Endothelial cell of umbilical vein (primary cell): ENCODE data around the gene SLC25A26. TPM values are rescaled to one million over a fixed set of nuclear protein-coding genes. Genes with fewer than 3 reads are reported as not detected.

ENCODE experiments used
- BruUV-seq: library from RNA; stranded (reverse); fragments of 400-500 nt; replicated peaks from 2 replicates; lab custom pipeline; 2021; lab: Mats Ljungman, UMichigan
- CTCF ChIA-PET: fragments of 300-600, 350-600 bp; sonication (Branson Sonifier 250); formaldehyde crosslinking; loops from one replicate; lab custom pipeline; 2021; ENCODE audit warnings: antibody characterized with exemption, inconsistent platforms; lab: Charles Lee
- POLR2A ChIA-PET: fragments of 300-600, 350-600 bp; sonication (Branson Sonifier 250); formaldehyde crosslinking; loops from one replicate; lab custom pipeline; 2021; ENCODE audit warnings: antibody characterized with exemption, inconsistent platforms; lab: Charles Lee
- DNase-seq: peaks from one replicate; pipeline ENCODE4 v3.0.0-alpha.2; 2011; ENCODE audit warnings: low read depth, low spot score
- FAIRE-seq: peaks from 2 replicates; lab custom pipeline; 2011; peaks lifted over from hg19 to GRCh38; lab: Jason Lieb, UNC
- H2AFZ ChIP-seq: 2 replicates; pipeline ENCODE4 v1.6.0; 2012; ENCODE audit warnings: low read depth, low read length, control low read depth, inconsistent platforms
- H3K27ac ChIP-seq: 2 replicates; pipeline ENCODE4 v1.5.1; 2011; ENCODE audit warnings: low read depth, mild to moderate bottlenecking, control low read depth, low read length, moderate library complexity; ENCODE audit not compliant: insufficient read depth
- H3K27me3 ChIP-seq, 2 experiments: 2 replicates each; pipeline versions ENCODE4 v1.6.0 to v1.6.1; 2011; ENCODE audit warnings: low read length in 2 of 2, mixed read lengths in 1 of 2; ENCODE audit not compliant: control insufficient read depth in 2 of 2, insufficient read depth in 2 of 2
- H3K36me3 ChIP-seq, 2 experiments: 2 replicates in 1 of 2; 3 replicates in 1 of 2; pipeline ENCODE4 v1.5.1; 2011; ENCODE audit warnings: low read length in 2 of 2, mild to moderate bottlenecking in 1 of 2, moderate library complexity in 1 of 2; ENCODE audit not compliant: control insufficient read depth in 2 of 2, insufficient read depth in 2 of 2; ENCODE audit errors: extremely low read depth in 1 of 2
- H3K4me1 ChIP-seq: 3 replicates; pipeline ENCODE4 v1.5.1; 2011; ENCODE audit warnings: mild to moderate bottlenecking, low read length; ENCODE audit not compliant: control insufficient read depth, insufficient read depth; ENCODE audit errors: extremely low read depth
- H3K4me2 ChIP-seq: 2 replicates; pipeline ENCODE4 v1.6.1; 2011; ENCODE audit warnings: low read length, control low read depth, mixed read lengths; ENCODE audit not compliant: insufficient read depth
- H3K4me3 ChIP-seq, 3 experiments: fragments of 200-600 bp in 1 of 3; sonication (generic), shearing (Covaris generic) in 1 of 3; replicated peaks in 1 of 3; 2 replicates each; pipeline ENCODE4 v1.5.1; 2011 to 2016; ENCODE audit warnings: control low read depth in 3 of 3, low read length in 3 of 3, mild to moderate bottlenecking in 2 of 3, inconsistent platforms in 1 of 3, low read depth in 1 of 3, moderate library complexity in 1 of 3; ENCODE audit not compliant: insufficient read depth in 1 of 3
- H3K79me2 ChIP-seq: 2 replicates; pipeline ENCODE4 v1.6.0; 2012; ENCODE audit warnings: low read length, inconsistent platforms; ENCODE audit not compliant: control insufficient read depth, insufficient read depth
- H3K9ac ChIP-seq: replicated peaks from 2 replicates; pipeline ENCODE3; 2011; ENCODE audit warnings: low read length, control low read depth; ENCODE audit not compliant: insufficient read depth; ENCODE audit errors: extremely low read depth
- H3K9me1 ChIP-seq: replicated peaks from 3 replicates; pipeline ENCODE4 v1.6.0; 2011; ENCODE audit warnings: mild to moderate bottlenecking, low read length; ENCODE audit not compliant: control insufficient read depth, insufficient read depth; ENCODE audit errors: extremely low read depth
- H3K9me3 ChIP-seq: replicated peaks from 2 replicates; pipeline ENCODE4 v1.5.1; 2012; ENCODE audit warnings: low read length, inconsistent platforms; ENCODE audit not compliant: control insufficient read depth, insufficient read depth
- H4K20me1 ChIP-seq: replicated peaks from 2 replicates; pipeline ENCODE3; 2011; ENCODE audit warnings: mild to moderate bottlenecking, low read length; ENCODE audit not compliant: control insufficient read depth, insufficient read depth; ENCODE audit errors: extremely low read depth
- EZH2 ChIP-seq: IDR thresholded peaks from 2 replicates; pipeline ENCODE4 v1.6.1; 2012; ENCODE audit warnings: borderline replicate concordance, low read depth, mild to moderate bottlenecking, moderate library complexity, low read length, inconsistent platforms; ENCODE audit not compliant: severe bottlenecking
- FOS ChIP-seq: IDR thresholded peaks from 2 replicates; pipeline ENCODE4 v1.6.1; 2011; ENCODE audit warnings: mild to moderate bottlenecking, low read length, moderate library complexity, borderline replicate concordance; ENCODE audit not compliant: insufficient read depth
- GATA2 ChIP-seq: IDR thresholded peaks from 2 replicates; pipeline ENCODE4 v1.7.0; 2011; ENCODE audit warnings: low read depth, mild to moderate bottlenecking, moderate library complexity, mixed read lengths, low read length; ENCODE audit not compliant: insufficient read length, insufficient read depth
- JUN ChIP-seq: IDR thresholded peaks from 2 replicates; pipeline ENCODE4 v1.6.1; 2011; ENCODE audit warnings: borderline replicate concordance, low read depth; ENCODE audit not compliant: insufficient read length, insufficient read depth
- MYC ChIP-seq: IDR thresholded peaks from one replicate; pipeline ENCODE4 v1.6.1; 2011; ENCODE audit warnings: mild to moderate bottlenecking, low read depth, low read length
- POLR2A ChIP-seq: IDR thresholded peaks from 2 replicates; pipeline ENCODE4 v1.6.1; 2012; ENCODE audit warnings: low read depth, mild to moderate bottlenecking, control low read depth, low read length
- POLR2AphosphoS5 ChIP-seq: IDR thresholded peaks from 2 replicates; pipeline ENCODE4 v1.6.1; 2012; ENCODE audit warnings: low read depth, mild to moderate bottlenecking, control low read depth, low read length, moderate library complexity; ENCODE audit not compliant: insufficient read depth
- dilution Hi-C: fragments of 300-500 bp; cut with MboI; formaldehyde crosslinking; loops from one replicate; pipeline ENCODE4 v1.15.0; 2019; ENCODE audit warnings: low sequenced_read_pairs; ENCODE audit not compliant: extremely low pct_ligation_motif_present
- intact Hi-C: fragments of 100-400 bp; cut with micrococcal nuclease; formaldehyde crosslinking; loops from one replicate; pipeline ENCODE4 v1.10.0; 2022
- polyA plus RNA-seq, 4 experiments: library from polyadenylated mRNA; depleted of rRNA in 3 of 4; stranded (reverse) in 3 of 4; unstranded in 1 of 4; fragments of >200 nt; gene quantifications; 2 replicates each; pipeline versions ENCODE4 v1.2.1 to v1.2.3, GENCODE V29; 2011 to 2012; ENCODE audit warnings: missing spikeins in 1 of 4
- total RNA-seq: library from RNA; stranded (reverse); gene quantifications from 2 replicates; pipeline ENCODE4 v1.2.3, GENCODE V29; 2021
- TF ChIP-seq, protein P1 (sequence below): IDR thresholded peaks from 2 replicates; pipeline ENCODE4 v1.6.1; 2011; ENCODE audit not compliant: insufficient read depth, insufficient read length
- TF ChIP-seq, protein P2 (sequence below), 2 donors: IDR thresholded peaks; 1 replicate in 1 of 2; 2 replicates in 1 of 2; pipeline ENCODE4 v1.5.1; 2011; ENCODE audit warnings: low read length in 2 of 2, mild to moderate bottlenecking in 2 of 2, moderate library complexity in 2 of 2, control low read depth in 1 of 2, inconsistent platforms in 1 of 2, low read depth in 1 of 2; ENCODE audit not compliant: insufficient read depth in 1 of 2; ENCODE audit errors: extremely low read depth in 1 of 2

Gene SLC25A26
- total and polyA plus RNA-seq, 2 donors (not counting 3 experiments of a cell fraction or from before 2014, with no cell fraction given), result 11.8 to 23.5 TPM

DNA sequence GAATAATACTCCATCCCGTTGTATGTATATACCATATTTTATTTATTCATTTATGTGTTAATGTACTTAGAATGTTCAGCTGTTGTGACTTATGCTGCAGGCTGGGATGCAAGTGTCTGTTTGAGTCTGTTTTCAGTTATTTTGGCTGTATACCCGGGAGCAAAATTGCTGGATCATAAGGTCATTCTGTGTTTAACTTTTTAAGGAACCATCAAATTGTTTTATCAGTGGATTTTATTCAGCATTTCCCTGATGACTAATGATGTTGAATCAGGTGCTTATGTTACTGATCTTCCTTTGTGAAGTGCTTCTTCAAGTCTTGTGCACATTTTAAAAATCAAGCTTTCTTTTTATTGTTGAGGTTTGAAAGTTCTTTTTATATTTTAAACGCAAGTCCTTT, 118.1 kb downstream of the SLC25A26 start:
- FAIRE-seq (no peak), DNase-seq (peak; percentile 66)
- TF ChIP-seq, protein P1, sequence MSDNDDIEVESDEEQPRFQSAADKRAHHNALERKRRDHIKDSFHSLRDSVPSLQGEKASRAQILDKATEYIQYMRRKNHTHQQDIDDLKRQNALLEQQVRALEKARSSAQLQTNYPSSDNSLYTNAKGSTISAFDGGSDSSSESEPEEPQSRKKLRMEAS, result no peak
- peak; percentile 36 for TF ChIP-seq FOS
- Histone ChIP-seq H3K4me1 (peaks cover 31% of the 10 kb centered on the region), H3K4me2 (no peak overlapping the region), H2AFZ (no peak overlapping the region), H3K9me1 (no peaks in the 10 kb centered on the region), H3K4me3 (no peak overlapping the region), H3K27me3 (no peaks in the 10 kb centered on the region), H3K79me2 (no peaks in the 10 kb centered on the region), H3K36me3 (no peaks in the 10 kb centered on the region), H3K9me3 (no peaks in the 10 kb centered on the region), H4K20me1 (no peaks in the 10 kb centered on the region), H3K27ac (no peak overlapping the region), H3K9ac (no peak overlapping the region)
- CTCF ChIA-PET, result interaction anchor here (0.8 kb wide), 1 partner anchor 27 kb away, joined by 4 read pairs; no protein-coding TSS in a partner anchor
- POLR2A ChIA-PET, result no interaction called here
- intact Hi-C loops (no loop called here), dilution Hi-C loops (no loop called here)
- no TSS peak for BruUV-seq

DNA sequence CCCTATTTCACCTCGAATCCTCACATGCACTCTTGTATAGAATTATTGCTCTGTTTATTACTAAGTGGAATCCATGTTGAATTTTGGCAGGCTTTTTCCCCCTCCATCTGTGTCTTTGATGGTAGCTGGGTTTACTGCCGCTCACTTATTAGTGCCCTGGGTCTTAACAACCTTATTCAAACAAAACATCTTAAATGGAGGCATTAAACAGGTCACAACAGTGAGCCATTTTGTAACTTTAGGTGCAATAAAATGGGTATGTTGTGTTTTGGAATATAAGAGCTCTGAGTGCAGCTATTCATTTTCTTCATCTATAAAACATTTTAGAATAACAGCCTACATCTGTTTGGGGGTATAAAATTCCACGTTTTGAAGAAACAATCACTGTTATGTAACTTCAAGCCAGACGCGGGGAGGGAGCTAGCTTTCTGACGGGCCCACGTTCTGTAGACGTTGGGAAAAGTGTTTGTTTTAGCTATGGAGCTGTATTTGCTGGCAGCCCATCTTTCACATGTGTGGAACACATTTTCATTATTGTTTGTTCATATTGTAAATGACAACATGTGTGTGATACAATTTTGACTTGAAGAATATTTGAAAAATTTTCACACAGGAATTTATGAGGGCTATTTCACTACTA, 122.0 kb downstream of the SLC25A26 start:
- H2AFZ ChIP-seq, result no peak overlapping the region
- no peaks in the 10 kb centered on the region for H3K9me3 ChIP-seq
- dilution Hi-C loops, result no loop called here
- H3K79me2 ChIP-seq, result no peaks in the 10 kb centered on the region
- H3K27ac ChIP-seq, result no peak overlapping the region
- H3K27me3 ChIP-seq, result no peaks in the 10 kb centered on the region
- no peak for TF ChIP-seq MYC
- no peak for TF ChIP-seq JUN
- TF ChIP-seq, protein P1, result no peak
- TF ChIP-seq GATA2, result no peak
- no peak for TF ChIP-seq EZH2
- no peak for TF ChIP-seq FOS
- TF ChIP-seq POLR2A, result no peak
- TF ChIP-seq, protein P2, sequence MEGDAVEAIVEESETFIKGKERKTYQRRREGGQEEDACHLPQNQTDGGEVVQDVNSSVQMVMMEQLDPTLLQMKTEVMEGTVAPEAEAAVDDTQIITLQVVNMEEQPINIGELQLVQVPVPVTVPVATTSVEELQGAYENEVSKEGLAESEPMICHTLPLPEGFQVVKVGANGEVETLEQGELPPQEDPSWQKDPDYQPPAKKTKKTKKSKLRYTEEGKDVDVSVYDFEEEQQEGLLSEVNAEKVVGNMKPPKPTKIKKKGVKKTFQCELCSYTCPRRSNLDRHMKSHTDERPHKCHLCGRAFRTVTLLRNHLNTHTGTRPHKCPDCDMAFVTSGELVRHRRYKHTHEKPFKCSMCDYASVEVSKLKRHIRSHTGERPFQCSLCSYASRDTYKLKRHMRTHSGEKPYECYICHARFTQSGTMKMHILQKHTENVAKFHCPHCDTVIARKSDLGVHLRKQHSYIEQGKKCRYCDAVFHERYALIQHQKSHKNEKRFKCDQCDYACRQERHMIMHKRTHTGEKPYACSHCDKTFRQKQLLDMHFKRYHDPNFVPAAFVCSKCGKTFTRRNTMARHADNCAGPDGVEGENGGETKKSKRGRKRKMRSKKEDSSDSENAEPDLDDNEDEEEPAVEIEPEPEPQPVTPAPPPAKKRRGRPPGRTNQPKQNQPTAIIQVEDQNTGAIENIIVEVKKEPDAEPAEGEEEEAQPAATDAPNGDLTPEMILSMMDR (IDR thresholded peaks at IDR 0.05; ENCODE audit: extremely low read depth in 1 of 2, insufficient read depth in 1 of 2, low read depth in 1 of 2, low read length in 2 of 2), result no peak
- no peak for TF ChIP-seq POLR2AphosphoS5
- no peak for FAIRE-seq
- ChIA-PET POLR2A (no interaction called here), CTCF (interaction anchor here (1.4 to 2.0 kb wide), 4 partner anchors 9 to 66 kb away, joined by 3 to 7 read pairs (median 4); no protein-coding TSS in a partner anchor)
- H3K4me3 ChIP-seq, result no peak overlapping the region
- H3K4me2 ChIP-seq, result no peak overlapping the region
- intact Hi-C loops, result no loop called here
- no peak overlapping the region for H3K9ac ChIP-seq
- BruUV-seq, result no TSS peak
- no peak for DNase-seq
- peaks cover 6% of the 10 kb centered on the region for H3K4me1 ChIP-seq
- no peaks in the 10 kb centered on the region for H4K20me1 ChIP-seq
- H3K9me1 ChIP-seq, result no peaks in the 10 kb centered on the region
- no peaks in the 10 kb centered on the region for H3K36me3 ChIP-seq
